GDM1 (cell line): ENCODE measurements around the gene OR8B2.
"Not testable (repeated sequence)": the region's sequence is repeated elsewhere in the genome, so short reads cannot be mapped to it uniquely, and the experiment has no call there.

Experiments used
- DNase-seq: peaks from one replicate; lab custom pipeline; 2025; lab: John Stamatoyannopoulos, UW

OR8B2 gene

GRCh38 chr11:124384399-124384798 lies at the start of gene OR8B2:
OR8B2 (minus strand) TSS chr11:124384499; CDS start chr11:124383343, 1,156 bp downstream.
- no peak for DNase-seq

DNA sequence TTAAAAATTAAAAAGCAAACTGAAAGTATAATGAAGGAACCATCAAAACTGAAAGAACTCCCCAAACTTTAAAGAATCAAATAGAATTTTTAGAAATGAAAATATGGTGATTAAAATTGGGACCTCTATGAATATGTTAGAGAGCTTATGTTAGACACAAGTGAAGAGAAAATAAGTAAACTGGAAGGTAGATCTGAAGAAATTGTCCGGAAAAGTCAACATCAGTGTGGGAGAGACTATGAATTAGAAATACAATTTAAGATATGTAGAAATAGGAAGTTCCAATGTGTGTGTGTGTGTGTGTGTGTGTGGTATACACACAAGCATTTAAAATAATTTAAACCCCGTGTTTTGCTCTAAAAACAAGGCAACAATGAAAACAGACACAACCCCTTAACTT lies 45.3 kb upstream of the OR8B2 start:
- DNase-seq, result no peak

GRCh38 chr11:124424384-124424921 lies 40.2 kb upstream of the OR8B2 start, which contains the start of gene OR8B4:
OR8B4 (minus strand) TSS chr11:124424871; CDS start chr11:124424871, 0 bp downstream.
- no peak for DNase-seq

DNA sequence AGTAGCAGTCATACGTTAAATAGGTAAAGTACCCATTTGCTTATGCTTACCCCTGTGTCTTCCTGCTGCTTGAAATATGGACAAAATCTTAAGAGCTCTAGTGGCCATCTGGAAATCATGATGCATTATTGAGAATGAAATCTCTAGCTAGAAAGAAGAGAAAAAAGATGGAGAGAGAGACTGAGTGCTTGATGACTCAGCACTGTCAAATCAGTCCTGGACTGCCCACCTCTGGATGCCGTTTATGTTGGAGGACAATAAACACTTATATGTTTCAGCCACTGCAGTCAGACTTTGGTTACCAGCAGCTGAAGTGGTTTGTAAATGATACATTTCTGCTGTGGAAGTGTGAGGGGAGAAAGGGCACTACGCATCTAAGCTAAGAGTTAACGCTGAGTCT lies 36.7 kb upstream of the OR8B2 start:
- no peak for DNase-seq

- no peak for DNase-seq
Measured at GRCh38 chr11:124415356-124415923, 31.1 kb upstream of the OR8B2 start.

GRCh38 chr11:124409906-124410305 lies 25.6 kb upstream of the OR8B2 start:
- no peak for DNase-seq

DNA sequence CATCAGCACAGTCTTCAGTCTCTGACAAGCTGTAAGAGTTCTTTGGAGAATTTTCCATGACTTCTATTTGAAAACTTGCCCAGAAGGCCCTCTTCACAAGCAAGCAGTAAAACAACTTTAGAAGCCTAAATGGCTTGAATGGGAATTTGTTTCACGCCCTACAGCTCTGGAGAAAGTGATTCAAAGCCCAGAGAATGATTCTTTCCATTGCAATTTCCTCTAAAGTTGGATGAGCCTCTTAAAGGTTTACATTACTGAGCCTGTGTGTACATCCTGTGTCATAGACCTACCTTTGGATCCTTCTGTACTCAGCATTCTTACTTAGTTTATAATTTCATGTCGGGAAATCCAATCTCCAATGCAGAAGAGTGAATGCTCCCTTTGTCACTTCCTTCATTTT lies 21.3 kb upstream of the OR8B2 start:
- DNase-seq, result no peak

DNA sequence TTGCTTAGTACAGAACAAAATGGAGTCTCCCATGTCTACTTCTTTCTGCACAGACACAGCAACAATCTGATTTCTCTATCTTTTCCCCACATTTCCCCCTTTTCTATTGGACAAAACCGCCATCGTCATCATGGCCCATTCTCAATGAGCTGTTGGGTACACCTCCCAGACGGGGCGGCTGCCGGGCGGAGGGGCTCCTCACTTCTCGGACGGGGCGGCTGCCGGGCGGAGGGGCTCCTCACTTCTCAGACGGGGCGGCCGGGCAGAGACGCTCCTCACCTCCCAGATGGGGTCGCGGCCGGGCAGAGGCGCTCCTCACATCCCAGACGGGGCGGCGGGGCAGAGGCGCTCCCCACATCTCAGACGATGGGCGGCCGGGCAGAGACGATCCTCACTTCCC lies 18.9 kb upstream of the OR8B2 start:
- not testable (repeated sequence) for DNase-seq

GRCh38 chr11:124402326-124402922 lies 18.1 kb upstream of the OR8B2 start:
- peak; percentile 6 for DNase-seq

DNA sequence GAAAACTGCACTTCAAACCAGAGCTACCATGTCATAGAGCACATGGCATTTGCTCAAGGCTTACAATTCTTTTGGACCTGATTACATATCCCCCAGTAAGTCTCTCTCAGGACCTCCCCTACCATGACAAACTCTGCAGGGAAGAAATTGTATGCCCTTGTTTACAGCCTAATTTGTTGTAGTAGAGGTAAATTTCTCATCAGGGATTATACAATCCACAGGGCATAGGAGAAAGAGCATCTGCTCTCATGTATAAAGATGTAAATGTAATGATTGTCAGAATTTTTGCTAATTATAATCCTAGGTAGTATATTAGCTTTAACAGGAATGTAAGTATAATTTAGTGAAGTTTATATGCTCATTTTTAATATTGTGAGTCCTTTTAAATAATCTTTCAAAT lies 14.6 kb upstream of the OR8B2 start, which contains the start of gene OR8B3:
Gene OR8B3, minus strand, starts transcription at position 101 of the 400 bp plus-strand sequence. CDS start 1,673 bp downstream, outside the sequence.
- no peak for DNase-seq

GRCh38 chr11:124396847-124397246 lies 12.5 kb upstream of the OR8B2 start:
- not testable (repeated sequence) for DNase-seq

DNA sequence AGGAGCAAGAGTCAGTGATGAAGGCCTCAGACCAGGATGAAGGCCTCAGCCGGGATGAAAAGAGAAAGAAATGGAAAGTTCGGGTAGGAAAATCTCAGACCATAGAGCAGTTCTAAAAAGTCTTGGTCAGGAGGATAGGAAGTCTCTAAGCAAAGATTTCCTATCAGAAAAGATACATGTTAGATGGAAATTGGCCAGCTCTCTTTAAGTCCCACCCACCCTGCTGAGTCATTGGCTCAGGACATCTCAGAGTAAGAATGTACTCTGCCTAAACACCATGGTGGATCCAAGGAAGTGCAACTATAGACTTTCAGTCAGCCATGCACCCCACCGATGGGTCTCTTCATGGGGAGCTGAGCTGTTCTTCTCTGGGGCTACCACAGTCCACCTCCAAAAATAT lies 10.1 kb upstream of the OR8B2 start:
- no peak for DNase-seq

- not testable (repeated sequence) for DNase-seq
Measured at GRCh38 chr11:124382857-124383256, 1.4 kb downstream of the OR8B2 start.

DNA sequence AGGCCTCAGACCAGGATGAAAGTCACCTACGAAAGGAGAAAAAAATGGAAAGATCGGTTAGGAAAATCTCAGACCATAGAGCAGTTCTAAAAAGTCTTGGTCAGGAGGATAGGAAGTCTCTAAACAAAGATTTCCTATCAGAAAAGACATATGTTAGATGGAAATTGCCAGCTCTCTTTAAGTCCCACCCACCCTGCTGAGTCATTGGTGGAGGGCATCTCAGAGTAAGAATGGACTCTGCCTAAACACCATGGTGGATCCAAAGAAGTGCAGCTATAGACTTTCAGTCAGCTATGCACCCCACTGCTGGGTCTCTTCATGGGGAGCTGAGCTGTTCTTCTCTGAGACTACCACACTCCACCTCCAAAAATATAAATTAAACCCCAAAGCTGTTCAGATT lies 3.7 kb downstream of the OR8B2 start:
- no peak for DNase-seq

DNA sequence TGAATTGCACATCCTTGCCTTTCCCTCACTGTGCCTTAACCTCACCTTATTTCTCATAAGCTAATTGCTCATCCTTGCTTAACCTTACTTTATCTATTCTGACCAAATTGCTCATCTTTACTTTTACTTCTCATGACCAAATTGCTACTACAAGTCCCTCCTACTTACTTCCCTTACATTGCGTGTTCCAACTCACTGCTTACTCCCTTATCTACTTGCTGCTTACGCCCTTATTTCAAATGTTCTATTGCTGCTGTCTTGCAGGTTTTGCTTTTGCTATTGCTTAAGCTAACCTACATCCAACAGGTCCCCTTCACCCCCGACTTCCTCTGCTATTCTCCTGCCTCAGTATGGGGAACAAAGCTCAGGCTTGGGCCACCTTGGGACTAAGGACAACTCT lies 8.0 kb downstream of the OR8B2 start:
- DNase-seq, result no peak

DNA sequence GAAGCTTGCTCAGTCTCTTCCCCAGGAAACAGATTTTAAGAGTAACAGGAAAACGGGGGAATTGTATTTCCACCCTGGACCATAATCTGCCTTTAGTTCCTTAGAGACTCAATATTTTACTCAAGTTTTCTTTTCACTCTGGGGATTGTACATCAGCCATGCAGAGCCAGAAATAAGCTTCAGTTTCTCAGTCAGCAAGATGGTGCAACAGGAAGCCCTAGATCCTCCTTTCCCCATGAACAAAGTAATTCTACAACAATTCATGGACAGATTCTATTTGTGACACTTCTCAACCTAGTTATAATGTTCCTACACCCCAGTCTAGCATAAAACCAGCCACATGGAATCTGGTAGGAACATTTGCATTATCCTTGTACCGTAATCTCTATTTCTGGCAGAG lies 24.7 kb downstream of the OR8B2 start:
- no peak for DNase-seq

GRCh38 chr11:124346311-124346955 lies 37.9 kb downstream of the OR8B2 start:
- no peak for DNase-seq

GRCh38 chr11:124344346-124344745 lies 40.0 kb downstream of the OR8B2 start:
- DNase-seq, result no peak

- no peak for DNase-seq
Measured at GRCh38 chr11:124340142-124340447, 44.2 kb downstream of the OR8B2 start.

DNA sequence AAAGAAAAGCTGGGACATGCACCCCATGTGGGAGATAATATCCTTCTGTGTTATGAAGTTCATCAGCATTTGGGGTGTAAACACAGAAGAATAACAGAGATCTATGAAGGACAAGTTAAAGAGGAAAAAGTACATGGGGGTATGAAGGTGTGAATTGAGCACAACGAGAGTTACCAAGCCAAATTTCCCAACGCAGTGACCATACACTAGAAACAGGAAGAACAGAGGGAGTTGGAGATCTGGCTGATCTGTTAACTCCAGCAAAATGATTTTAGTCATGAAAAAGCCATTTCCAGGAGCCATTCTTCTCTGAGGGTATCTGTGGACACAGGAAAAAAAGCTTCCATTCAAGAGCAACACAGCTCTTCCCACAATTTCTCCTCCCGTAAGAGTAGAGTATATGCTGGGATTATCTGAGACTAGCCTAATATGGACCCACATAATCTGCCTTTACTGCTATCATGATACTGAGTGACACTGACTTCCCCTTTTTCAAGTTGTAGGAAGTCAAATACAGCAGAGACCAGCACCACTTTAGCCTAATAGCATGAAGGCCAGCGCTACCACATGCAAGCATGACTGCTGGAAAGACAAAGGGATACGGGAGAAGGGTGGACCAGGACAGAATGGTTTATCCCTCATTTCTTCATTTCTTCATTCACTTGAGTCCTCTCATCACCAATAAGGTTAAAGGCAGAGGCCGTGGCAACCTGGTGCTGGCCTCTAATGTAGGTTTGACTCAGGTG lies 44.7 kb downstream of the OR8B2 start:
- no peak for DNase-seq
